ENCODE results near the gene RAB5IF. TPM values are rescaled to one million over a fixed set of nuclear protein-coding genes. Genes with fewer than 3 reads are reported as not detected.

Gene RAB5IF
- total and polyA plus RNA-seq, 2 of the 8 experiments (the other 6 are each of a cell fraction or from before 2014, with no cell fraction given): 95.5 to 148 TPM

- TF ChIP-seq TAF7 (optimal IDR thresholded peaks at IDR 0.05; ENCODE audit: borderline replicate concordance, low read depth, low read length) (no peak), TCF12 (IDR thresholded peaks at IDR 0.05; ENCODE audit: low read depth, low read length) (no peak), CREB1 (IDR thresholded peaks at IDR 0.05) (no peak), RBBP5 (IDR thresholded peaks at IDR 0.05; ENCODE audit: borderline replicate concordance, low read depth, low read length) (no peak), RNF2 (IDR thresholded peaks at IDR 0.05; ENCODE audit: borderline replicate concordance, low read depth, low read length, missing control alignments, poor library complexity, severe bottlenecking) (no peak)
Measured at GRCh38 chr20:36644706-36645095, 39.1 kb downstream of the RAB5IF start (continued).
